NCI-H774 (cell line): ENCODE results near the gene PLTP.

Experiments used
- DNase-seq: peaks from one replicate; lab custom pipeline; 2025; lab: John Stamatoyannopoulos, UW

The PLTP gene

GRCh38 chr20:45898285-45898684, 13.7 kb downstream of the PLTP start:
- no peak for DNase-seq

DNA sequence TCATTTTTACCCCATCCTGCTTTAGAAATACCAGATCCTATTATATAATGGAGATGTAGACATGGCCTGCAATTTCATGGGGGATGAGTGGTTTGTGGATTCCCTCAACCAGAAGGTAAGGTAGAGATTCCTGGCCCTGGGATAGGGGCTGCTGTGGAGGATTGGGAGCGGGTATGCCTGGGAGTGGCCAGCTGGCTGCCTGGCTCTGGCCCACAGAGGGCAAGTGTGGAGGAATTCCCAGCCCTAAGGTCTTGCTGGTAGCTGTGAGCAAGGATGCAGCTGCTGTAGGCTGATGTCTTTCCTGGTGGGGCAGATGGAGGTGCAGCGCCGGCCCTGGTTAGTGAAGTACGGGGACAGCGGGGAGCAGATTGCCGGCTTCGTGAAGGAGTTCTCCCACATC, 14.3 kb downstream of the PLTP start:
- no peak for DNase-seq

- no peak for DNase-seq
These were observed 14.7 kb downstream of the PLTP start for GRCh38 chr20:45897289-45897688.

DNA sequence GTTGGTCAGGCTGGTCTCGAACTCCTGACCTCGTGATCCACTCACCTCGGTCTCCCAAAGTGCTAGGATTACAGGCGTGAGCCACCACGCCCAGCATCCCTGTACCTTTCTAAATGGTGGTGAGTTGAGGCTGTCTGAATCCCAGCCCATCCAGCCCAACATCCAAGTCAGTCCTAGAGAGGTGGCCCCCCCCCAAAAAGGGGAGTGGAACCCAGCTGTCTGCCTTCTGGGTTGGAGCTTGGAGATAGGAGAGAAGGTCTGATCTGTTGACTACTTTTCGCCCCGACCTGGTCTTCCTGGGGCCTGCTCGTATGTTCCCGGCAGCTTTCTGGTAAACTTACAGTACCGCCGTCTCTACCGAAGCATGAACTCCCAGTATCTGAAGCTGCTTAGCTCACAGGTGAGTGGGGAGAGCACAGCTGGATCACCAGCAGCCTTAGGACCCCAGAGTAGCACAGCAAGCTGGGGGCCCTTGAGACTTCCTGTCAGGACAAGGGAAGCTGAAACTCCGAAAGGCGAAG, 15.3 kb downstream of the PLTP start:
- no peak for DNase-seq

- DNase-seq, result no peak
These were observed 17.2 kb downstream of the PLTP start for GRCh38 chr20:45894797-45895196.

DNA sequence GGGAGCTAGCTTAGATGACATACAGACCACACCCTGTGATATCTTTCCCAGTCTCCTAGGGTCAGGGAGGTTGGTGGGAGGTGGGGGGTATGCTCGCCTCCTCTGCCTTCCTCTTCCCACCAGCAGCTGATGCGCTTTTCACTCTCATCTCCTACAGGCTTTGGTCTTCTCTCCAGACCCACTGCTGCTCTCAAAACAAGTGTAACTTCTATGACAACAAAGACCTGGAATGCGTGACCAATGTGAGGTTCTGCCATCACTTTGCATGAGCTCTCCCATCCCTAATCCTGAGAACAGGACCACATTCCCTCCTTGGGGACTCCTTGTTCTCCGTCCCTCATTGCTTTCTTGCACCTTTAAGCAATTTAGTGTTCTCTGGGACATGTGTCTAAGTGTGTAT, 18.1 kb downstream of the PLTP start:
- no peak for DNase-seq

- DNase-seq, result no peak
These were observed 19.0 kb downstream of the PLTP start for GRCh38 chr20:45892828-45893500.

DNA sequence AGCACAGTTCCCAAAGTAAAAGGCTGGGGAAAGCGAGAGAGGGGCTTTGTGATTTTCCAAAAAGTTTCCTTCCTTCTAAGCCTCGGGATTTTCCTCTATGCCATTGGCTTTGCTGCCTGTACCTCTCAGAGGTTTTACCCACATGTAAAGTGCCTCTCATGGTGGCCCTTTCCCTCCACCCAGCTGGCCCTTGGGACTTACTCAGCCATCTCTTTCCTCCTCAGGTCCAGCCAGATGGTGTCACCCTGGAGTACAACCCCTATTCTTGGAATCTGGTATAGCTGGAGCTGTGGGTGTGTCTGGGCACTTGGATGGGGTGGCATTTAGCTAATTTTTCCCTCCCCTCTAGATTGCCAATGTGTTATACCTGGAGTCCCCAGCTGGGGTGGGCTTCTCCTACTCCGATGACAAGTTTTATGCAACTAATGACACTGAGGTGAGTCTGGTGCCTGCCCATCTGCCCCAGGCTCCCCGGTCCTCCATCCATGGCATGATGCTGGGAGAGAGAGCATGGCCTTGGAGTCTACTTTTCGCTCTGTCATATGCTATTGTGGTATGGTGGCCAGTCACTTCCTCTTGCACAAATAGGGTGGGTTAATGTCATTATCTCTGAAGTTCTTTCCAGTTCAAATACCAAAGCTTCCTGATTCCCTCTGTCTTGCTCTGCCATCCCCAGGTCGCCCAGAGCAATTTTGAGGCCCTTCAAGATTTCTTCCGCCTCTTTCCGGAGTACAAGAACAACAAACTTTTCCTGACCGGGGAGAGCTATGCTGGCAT, 19.7 kb downstream of the PLTP start:
- no peak for DNase-seq

DNA sequence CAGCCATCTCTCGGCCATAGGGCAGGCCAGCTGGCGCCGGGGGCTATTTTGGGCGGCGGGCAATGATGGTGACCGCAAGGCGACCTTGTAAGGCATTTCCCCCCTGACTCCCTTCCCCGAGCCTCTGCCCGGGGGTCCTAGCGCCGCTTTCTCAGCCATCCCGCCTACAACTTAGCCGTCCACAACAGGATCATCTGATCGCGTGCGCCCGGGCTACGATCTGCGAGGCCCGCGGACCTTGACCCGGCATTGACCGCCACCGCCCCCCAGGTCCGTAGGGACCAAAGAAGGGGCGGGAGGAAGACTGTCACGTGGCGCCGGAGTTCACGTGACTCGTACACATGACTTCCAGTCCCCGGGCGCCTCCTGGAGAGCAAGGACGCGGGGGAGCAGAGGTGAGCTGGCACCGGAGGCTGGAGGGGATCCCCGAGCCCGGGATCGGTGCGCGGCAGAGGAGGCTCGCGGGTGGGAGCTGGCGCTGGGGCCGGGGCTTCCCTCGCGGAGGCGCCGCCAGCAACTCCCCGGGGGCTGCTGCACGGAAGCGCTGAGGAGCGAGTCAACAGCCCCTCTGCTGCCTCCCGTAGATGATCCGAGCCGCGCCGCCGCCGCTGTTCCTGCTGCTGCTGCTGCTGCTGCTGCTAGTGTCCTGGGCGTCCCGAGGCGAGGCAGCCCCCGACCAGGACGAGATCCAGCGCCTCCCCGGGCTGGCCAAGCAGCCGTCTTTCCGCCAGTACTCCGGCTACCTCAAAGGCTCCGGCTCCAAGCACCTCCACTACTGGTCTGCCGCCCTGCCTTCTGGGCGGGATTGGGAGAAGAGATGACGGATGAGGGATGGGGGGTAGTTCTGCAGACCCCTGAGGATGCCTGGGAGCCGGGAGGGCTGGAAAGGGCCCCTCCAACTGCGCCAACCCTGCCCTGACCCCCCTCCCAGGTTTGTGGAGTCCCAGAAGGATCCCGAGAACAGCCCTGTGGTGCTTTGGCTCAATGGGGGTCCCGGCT, 20.7 kb downstream of the PLTP start, which contains the start of the genes CTSA and NEURL2:
Gene CTSA (plus strand): TSS at position 351 of the 999 bp plus-strand sequence. CDS start 234 bp downstream, at position 585.
Gene NEURL2 (minus strand): TSS at position 224 of the 999 bp plus-strand sequence. CDS start 217 bp downstream, at position 7.
- peak; percentile 73 for DNase-seq

GRCh38 chr20:45890077-45890984, 21.6 kb downstream of the PLTP start:
- DNase-seq, result no peak

- no peak for DNase-seq
These were observed 23.3 kb downstream of the PLTP start for GRCh38 chr20:45888681-45889080.

- no peak for DNase-seq
These were observed 24.6 kb downstream of the PLTP start, which contains the start of gene SPATA25 for GRCh38 chr20:45887346-45887715. Gene SPATA25, minus strand, starts transcription at chr20:45887622. Its CDS starts 32 bp downstream, at chr20:45887590.

DNA sequence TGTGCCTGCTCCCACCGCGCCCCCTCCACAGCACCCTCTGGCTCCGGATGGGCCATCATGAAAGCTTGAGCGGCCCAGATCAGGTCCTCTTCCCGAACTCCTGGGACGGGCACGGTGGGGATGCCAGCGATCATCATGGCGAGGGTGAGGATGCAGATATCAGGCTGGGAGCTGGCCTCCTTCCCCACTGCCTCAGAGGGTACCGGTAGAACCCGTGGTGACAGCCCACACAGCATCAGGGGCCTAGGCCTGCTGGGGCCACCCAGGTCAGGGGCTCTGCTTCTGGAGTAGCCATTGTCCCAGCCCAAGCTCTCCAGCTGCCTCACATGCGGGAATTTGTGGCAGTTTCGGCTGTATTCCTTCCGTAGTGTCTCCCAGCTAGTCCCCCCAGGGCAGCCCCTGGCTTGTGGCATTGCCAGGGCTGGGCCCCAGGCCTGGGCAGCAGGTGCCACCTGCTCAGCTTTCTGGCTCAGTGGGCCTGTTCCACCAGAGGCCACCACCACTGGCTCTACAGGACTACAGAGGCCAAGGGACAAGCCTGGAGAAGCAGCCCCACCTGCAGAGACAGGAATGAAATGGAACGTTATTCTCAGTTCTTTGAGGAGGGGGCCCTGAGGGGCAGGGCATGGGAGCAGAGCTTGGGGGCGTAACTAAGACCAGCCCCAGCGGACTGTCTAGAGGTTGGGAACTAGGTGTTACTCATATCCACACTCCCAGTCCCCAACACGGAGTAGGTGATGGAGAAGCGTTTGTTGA, 25.2 kb downstream of the PLTP start:
- DNase-seq, result no peak

DNA sequence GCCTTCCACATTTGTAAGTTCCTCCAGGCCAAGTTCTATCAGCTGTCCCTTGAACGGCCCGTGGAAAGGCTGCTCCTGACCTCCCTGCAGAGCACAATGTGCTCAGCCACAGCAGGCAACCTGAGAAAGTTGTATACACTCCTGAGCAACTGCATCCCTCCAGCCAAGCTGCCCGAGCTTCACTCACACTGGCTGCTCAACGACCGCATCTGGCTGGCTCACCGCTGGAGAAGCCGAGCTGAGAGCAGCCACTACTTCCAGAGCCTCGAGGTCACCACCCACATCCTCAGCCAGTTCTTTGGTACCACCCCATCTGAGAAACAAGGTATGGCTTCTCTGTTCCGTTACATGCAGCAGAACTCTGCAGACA, 28.9 kb downstream of the PLTP start:
- no peak for DNase-seq

GRCh38 chr20:45882469-45883099, 29.4 kb downstream of the PLTP start:
- DNase-seq, result no peak

DNA sequence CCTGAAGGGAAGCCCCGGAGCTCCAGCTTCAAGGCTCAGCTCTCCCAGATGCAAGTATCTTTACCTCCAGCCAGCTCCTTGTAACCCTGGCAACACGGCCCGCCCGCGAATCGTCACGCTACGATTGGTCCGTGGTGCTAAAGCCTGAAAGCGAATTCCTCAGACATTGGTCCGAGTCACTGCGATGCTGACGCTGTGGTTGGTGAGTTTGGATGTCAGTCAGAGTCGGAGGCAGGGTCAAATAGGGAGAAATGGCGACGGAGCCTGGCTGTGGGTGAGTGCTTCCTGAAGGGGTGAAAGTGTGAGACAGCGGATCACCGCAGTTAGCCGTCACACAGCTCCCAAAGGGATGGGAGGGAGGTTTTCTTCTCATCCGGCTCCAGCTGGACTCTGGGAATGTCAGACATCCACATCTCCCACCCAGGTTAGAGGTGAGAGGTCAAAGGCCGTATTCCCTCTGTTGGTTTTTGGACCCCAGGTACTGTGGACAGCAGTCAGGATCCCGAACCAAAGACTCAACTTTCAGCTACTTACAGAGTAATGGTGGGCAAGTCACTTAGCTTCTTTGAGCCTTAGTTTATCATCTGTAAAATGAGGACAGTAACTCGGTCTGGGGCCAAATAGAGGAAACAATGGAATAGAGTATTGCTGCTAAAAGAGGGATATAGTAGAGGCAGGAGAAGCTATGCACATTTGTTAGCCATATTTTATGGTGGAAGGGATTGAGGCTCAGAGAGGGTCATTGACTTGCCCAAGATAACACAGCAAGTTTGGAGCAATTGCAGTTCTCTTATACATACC, 30.8 kb downstream of the PLTP start, which contains the start of gene ZSWIM1:
Gene ZSWIM1 (plus strand): TSS at position 240 of the 801 bp plus-strand sequence. CDS start 1,366 bp downstream, outside the sequence.
- DNase-seq, result peak; percentile 98

GRCh38 chr20:45878076-45878761, 33.7 kb downstream of the PLTP start:
- DNase-seq, result no peak

- DNase-seq, result no peak
These were observed 37.4 kb downstream of the PLTP start for GRCh38 chr20:45874576-45874975.
